Measurements from ENCODE around the gene DOCK11. TPM values are rescaled to one million over a fixed set of nuclear protein-coding genes. Genes with fewer than 3 reads are reported as not detected.
"Not testable (repeated sequence)": the region's sequence is repeated elsewhere in the genome, so short reads cannot be mapped to it uniquely, and the experiment has no call there.

Gene DOCK11
- total and polyA plus RNA-seq, 2 donors from 2014 or later = 11.4 to 49.5 TPM

GRCh38 chrX:118574666-118575065 lies 79.1 kb downstream of the DOCK11 start:
- H3K9me3 ChIP-seq (ENCODE audit: control insufficient read depth in 2 of 3, insufficient read depth in 1 of 3, low read length in 3 of 3) = no peaks in the 10 kb centered on the region
- H3K36me3 ChIP-seq (ENCODE audit: control insufficient read depth in 2 of 3, insufficient read depth in 3 of 3, low read length in 3 of 3) = no peaks in the 10 kb centered on the region
- intact Hi-C loops (cut with DNase I) = no loop called here
- DNase-seq (peak in 1 of 5 donors; percentile 17), FAIRE-seq (peak; percentile 89)
- H3K9ac ChIP-seq (ENCODE audit: low read length in 3 of 3) = peak overlapping the region in 1 of 3 donors; percentile 19
- H3K27me3 ChIP-seq (ENCODE audit: control insufficient read depth, insufficient read depth, low read length) = no peaks in the 10 kb centered on the region
- TF ChIP-seq CTCF (IDR thresholded peaks at IDR 0.05; ENCODE audit: borderline replicate concordance, extremely low read depth, insufficient read depth) = no peak
- peaks cover 0 to 3% (median 0%) of the 10 kb centered on the region in 3 donors for H3K4me1 ChIP-seq (ENCODE audit: control insufficient read depth in 2 of 3, insufficient read depth in 2 of 3, low read depth in 1 of 3, low read length in 3 of 3)
- H3K4me3 ChIP-seq (ENCODE audit: low read length in 3 of 3) = no peak overlapping the region
- H3K27ac ChIP-seq (ENCODE audit: low read depth in 2 of 2, low read length in 2 of 2) = peak overlapping the region; percentile 17 to 51

- H3K36me3 ChIP-seq (ENCODE audit: control insufficient read depth in 2 of 3, insufficient read depth in 3 of 3, low read length in 3 of 3) = no peaks in the 10 kb centered on the region
- TF ChIP-seq CTCF (IDR thresholded peaks at IDR 0.05; ENCODE audit: borderline replicate concordance, extremely low read depth, insufficient read depth) = no peak
- peak overlapping the region in 1 of 2 donors; percentile 60 for H3K27ac ChIP-seq (ENCODE audit: low read depth in 2 of 2, low read length in 2 of 2)
- FAIRE-seq = peak; percentile 37
- no peak overlapping the region for H3K9ac ChIP-seq (ENCODE audit: low read length in 3 of 3)
- H3K4me1 ChIP-seq (ENCODE audit: control insufficient read depth in 2 of 3, insufficient read depth in 2 of 3, low read depth in 1 of 3, low read length in 3 of 3) = peaks cover 0 to 3% (median 0%) of the 10 kb centered on the region in 3 donors
- no peaks in the 10 kb centered on the region for H3K27me3 ChIP-seq (ENCODE audit: control insufficient read depth, insufficient read depth, low read length)
- peak; percentile 33 to 86 (median 36) for DNase-seq
- H3K9me3 ChIP-seq (ENCODE audit: control insufficient read depth in 2 of 3, insufficient read depth in 1 of 3, low read length in 3 of 3) = no peaks in the 10 kb centered on the region
- intact Hi-C loops (cut with DNase I) = no loop called here
- H3K4me3 ChIP-seq (ENCODE audit: low read length in 3 of 3) = no peak overlapping the region
These were observed 81.4 kb downstream of the DOCK11 start for GRCh38 chrX:118577041-118577440.

DNA sequence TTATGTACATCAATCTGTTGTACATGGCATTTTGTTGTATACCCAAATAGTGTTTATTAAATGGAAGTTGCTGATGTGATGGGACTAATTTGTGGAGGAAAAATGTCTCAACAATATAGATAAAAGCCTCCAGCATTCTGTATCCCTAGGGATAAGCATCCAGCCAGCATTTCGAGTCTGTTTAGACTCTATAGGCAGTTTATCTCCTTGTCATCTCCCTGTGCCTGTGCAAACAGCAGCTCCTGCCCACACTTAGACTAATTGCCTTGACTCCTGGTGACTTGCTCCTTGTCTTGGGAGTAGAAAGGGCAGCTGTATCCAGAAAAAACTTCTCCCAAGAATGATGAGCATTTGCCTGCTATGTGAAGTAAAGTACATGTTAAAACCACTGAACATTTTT lies 83.8 kb downstream of the DOCK11 start:
- intact Hi-C loops (cut with DNase I) = no loop called here
- DNase-seq (no peak), FAIRE-seq (no peak)
- Histone ChIP-seq H3K4me1 (ENCODE audit: control insufficient read depth in 2 of 3, insufficient read depth in 2 of 3, low read depth in 1 of 3, low read length in 3 of 3) (peaks cover 0 to 3% (median 0%) of the 10 kb centered on the region in 3 donors), H3K9ac (ENCODE audit: low read length in 3 of 3) (no peak overlapping the region), H3K27ac (ENCODE audit: low read depth in 2 of 2, low read length in 2 of 2) (no peak overlapping the region), H3K4me3 (ENCODE audit: low read length in 3 of 3) (no peak overlapping the region), H3K36me3 (ENCODE audit: control insufficient read depth in 2 of 3, insufficient read depth in 3 of 3, low read length in 3 of 3) (no peaks in the 10 kb centered on the region), H3K9me3 (ENCODE audit: control insufficient read depth in 2 of 3, insufficient read depth in 1 of 3, low read length in 3 of 3) (no peaks in the 10 kb centered on the region), H3K27me3 (ENCODE audit: control insufficient read depth, insufficient read depth, low read length) (no peaks in the 10 kb centered on the region)
- no peak for TF ChIP-seq CTCF (IDR thresholded peaks at IDR 0.05; ENCODE audit: borderline replicate concordance, extremely low read depth, insufficient read depth)

GRCh38 chrX:118582926-118583325 lies 87.3 kb downstream of the DOCK11 start:
- FAIRE-seq; H3K9ac ChIP-seq (ENCODE audit: low read length in 3 of 3); H3K4me1 ChIP-seq (ENCODE audit: control insufficient read depth in 2 of 3, insufficient read depth in 2 of 3, low read depth in 1 of 3, low read length in 3 of 3); H3K4me3 ChIP-seq (ENCODE audit: low read length in 3 of 3); H3K27ac ChIP-seq (ENCODE audit: low read depth in 2 of 2, low read length in 2 of 2); H3K36me3 ChIP-seq (ENCODE audit: control insufficient read depth in 2 of 3, insufficient read depth in 3 of 3, low read length in 3 of 3); H3K27me3 ChIP-seq (ENCODE audit: control insufficient read depth, insufficient read depth, low read length); DNase-seq; intact Hi-C loops (cut with DNase I); H3K9me3 ChIP-seq (ENCODE audit: control insufficient read depth in 2 of 3, insufficient read depth in 1 of 3, low read length in 3 of 3): not testable (repeated sequence)
